AG08395 (cell line): ENCODE data around the gene USO1.
"Not testable (repeated sequence)": the region's sequence is repeated elsewhere in the genome, so short reads cannot be mapped to it uniquely, and the experiment has no call there.

Source experiments
- DNase-seq: peaks from one replicate; pipeline ENCODE4 v3.0.0; 2012; ENCODE audit warnings: mixed read lengths, low spot score

The USO1 gene, protein sequence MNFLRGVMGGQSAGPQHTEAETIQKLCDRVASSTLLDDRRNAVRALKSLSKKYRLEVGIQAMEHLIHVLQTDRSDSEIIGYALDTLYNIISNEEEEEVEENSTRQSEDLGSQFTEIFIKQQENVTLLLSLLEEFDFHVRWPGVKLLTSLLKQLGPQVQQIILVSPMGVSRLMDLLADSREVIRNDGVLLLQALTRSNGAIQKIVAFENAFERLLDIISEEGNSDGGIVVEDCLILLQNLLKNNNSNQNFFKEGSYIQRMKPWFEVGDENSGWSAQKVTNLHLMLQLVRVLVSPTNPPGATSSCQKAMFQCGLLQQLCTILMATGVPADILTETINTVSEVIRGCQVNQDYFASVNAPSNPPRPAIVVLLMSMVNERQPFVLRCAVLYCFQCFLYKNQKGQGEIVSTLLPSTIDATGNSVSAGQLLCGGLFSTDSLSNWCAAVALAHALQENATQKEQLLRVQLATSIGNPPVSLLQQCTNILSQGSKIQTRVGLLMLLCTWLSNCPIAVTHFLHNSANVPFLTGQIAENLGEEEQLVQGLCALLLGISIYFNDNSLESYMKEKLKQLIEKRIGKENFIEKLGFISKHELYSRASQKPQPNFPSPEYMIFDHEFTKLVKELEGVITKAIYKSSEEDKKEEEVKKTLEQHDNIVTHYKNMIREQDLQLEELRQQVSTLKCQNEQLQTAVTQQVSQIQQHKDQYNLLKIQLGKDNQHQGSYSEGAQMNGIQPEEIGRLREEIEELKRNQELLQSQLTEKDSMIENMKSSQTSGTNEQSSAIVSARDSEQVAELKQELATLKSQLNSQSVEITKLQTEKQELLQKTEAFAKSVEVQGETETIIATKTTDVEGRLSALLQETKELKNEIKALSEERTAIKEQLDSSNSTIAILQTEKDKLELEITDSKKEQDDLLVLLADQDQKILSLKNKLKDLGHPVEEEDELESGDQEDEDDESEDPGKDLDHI

DNA sequence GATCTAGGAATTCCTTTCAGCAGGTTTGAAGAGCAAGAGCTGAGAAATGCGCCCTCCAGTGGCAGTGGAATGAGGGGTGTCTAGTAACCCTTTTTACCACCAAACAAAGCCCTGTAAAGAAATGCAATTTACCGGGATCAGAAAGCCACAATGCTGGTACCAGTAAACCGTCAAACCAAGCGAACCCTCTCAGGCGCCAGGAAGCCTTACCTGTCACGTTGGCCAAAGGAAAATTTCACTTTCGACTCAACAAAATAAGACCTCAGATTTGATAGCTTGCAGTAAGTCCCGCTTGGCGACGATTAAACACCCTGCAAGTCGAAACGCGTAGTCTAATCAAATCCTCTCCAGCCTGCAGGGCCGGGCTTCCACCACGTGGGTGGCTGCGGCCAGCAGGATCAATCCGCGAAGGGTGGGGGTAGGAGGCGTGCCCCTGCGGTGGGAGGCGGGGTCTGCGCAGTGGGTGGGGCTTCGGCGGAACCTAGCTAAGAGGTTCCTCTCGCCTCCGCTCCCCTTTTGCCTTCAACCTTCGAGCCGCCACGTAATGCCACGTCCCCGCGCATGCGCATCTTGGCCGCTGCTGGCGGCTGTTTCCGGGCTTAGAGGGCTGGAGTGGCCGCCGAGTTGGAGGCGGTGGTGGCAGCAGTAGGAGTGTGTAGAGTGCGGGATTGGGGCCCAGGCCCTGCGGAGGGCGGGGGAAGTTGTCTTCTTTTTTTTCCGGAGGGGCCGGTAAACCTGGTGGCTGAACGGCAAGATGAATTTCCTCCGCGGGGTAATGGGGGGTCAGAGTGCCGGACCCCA, at the start of gene USO1:
USO1 (plus strand) TSS at position 512 of the 801 bp plus-strand sequence; CDS start at position 755, 243 bp downstream.
- DNase-seq, result peak; percentile 98

DNA sequence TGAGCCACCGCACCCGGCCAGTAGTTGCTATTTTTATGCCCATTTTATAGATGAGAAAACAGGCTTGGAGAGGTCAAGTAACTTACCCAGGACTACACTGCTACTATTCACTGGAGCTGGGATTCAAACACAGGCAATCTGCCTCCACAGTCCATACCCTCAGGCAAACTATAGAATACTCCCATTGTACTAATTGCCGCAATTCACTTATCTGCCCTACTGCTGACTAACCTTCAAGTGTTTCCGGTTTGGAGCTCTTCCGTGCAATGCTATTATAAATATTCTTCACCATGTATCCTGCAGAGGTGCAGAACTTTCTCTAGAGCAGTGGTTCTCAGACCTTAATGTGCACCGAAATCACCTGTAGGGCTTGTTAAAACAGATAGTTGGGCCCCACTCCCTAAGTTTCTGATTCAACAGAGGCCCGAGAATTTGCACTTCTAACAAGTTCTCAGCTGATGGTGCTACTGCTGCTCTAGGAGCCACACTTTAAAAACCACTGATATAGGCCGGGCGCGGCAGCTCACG, 49.3 kb upstream of the USO1 start:
- DNase-seq, result no peak

DNA sequence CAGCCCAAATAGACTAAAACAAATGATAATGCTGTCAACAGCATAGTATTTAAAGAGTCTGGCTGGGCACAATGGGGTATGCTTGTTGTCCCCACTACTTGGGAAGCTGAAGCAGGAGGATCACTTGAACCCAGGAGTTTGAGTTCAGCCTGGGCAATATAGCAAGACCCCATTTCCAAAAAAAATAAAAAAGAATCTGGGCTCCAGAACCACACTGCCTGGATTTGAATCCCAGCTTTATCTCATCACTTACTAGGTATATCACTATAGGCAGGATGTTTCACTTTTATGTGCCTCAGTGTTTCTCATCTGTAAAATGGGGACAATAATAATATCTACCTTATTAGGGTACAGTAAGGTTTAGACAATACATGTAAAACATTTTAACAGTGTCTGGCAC, 45.9 kb upstream of the USO1 start:
- DNase-seq, result no peak

DNA sequence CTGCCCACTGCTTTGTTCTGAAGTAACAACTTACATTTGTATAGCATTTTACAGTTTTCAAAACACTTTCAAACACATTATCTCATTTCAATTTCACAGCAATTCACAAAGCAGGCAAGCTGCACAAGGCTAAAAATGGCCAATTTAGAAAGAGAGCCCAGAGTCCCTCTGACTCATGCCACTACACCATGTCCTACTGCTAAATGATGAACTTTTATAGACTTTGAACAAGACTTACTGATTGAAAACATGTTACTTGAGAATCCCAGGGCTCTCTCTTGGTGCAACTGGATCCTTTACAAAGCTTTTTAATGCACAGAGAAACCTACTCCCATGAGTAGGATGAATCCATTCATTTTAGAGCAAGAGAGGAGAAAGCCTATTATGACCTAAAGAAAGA, 45.4 kb upstream of the USO1 start:
- DNase-seq, result no peak

DNA sequence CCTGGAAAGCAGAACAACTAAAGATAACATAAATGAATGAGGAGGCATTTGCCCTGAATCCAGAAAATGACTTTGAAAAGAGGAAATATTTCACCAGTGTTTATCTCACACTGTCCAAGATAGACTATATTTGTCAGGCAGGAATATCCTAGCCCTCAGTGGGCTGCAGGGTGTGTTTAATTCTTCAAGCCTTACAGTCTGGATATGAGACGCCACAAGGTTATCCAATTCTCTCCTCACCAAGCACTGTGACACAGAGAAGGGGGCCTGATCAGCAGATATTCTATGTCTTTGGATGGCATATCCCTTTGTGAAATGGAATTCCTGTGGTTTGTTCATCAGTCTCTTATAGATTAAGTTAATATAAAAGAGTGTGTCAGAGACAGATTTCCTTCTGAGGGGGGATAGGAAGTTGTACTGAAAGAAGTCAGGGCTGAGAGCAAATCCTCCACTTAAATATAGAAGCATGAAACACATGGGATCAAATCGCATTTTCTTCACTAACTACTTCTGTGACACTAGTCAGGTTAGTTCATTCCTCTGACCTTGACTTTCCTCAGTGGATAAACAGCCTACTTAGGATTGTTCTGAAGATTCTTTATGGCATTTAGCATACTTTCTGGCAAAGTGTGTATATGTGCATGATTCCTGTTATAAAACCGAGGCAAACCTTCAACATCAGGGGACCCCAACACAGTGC, 44.4 kb upstream of the USO1 start:
- DNase-seq, result no peak

DNA sequence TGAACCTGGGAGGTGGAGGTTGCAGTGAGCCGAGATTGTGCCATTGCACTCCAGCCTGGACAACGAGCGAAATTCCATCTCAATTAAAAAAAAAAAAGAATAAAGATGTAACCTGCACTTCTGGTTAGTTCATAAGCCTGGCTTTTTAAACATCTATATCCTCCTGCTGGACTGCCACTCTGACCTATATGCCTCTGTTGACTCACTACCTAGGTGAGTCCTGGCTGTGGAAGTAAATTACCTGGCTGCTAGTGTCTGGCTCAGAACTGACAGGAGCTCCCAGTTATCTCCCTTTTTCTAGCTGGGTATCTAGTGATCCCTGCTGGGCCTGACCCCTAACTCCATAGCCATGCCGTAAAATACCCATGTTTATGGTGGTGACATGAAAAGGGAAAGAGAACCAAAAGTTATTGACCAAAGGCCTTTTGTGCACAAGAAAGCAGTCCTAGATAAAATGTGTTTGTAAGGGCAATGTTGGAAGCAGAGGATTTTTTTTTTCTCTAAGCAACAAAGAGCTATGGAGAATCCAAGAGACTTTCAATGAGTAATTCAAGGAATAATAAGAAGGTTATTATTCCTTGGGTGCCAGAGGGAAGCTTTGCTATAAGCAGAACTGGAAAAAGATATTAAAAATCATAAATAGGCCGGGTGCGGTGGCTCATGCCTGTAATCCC, 40.8 kb upstream of the USO1 start:
- DNase-seq, result no peak

DNA sequence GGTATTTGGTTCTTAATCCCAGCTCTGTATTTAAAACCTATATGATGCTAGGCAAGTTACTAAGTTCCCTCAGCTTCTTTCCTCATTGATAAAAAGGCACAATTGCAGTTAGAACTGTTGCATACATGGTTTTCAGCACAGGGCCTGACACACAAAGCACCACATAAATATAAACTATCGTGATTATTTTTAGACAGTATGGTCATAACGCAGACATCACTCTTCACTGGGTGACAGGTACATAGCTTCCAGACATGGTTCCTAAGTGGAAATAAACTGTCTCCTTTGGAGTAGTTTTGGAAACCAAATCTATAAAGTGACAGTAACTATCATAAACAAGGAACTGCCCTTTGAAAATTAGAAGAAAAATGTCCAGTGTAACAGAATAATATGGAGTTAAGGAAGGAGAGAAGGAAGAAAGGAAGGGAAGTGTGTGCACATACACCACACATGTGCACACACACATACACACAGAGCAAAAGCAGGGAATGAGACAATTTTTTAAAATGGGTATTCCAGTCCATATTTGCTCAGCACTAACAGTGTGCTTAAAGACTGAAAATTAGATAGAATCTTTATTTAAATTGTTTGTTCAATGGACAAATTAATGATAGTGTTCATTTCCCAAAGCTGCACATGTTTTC, 38.7 kb upstream of the USO1 start:
- DNase-seq, result no peak

DNA sequence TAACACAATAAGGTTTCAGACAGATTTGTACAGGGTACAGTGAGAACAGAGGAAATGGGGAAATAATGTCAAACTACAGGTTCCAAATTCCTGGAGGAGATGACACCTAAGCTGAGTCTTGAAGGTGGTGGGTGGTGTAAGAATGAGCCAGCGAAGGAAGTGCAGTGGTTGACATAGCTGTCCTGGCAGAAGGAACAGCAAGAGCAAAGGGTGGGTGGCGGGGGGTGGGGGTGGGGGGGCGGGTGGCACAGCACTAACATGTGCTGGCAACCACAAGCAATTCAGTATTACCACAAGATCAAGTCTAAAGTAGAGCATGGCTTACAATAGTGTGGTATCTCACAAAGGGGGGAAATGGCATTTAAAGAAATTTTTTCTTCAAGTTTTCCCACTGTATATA, 38.0 kb upstream of the USO1 start:
- no peak for DNase-seq

DNA sequence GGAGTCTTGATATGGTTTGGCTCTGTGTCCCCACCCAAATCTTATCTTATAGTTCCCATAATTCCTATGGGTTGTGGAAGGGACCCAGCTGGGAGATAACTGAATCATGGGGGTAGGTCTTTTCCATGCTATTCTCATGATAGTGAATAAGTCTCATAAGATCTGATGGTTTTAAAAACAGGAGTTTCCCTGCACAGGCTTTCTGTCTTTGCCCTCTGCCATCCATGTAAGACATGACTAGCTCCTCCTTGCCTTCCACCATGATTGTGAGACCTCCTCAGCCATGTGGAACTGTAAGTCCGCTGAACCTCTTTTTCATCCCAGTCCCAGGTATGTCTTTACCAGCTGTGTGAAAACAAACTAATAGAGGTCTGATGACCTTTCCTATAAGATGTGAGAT, 37.3 kb upstream of the USO1 start:
- DNase-seq, result not testable (repeated sequence)

DNA sequence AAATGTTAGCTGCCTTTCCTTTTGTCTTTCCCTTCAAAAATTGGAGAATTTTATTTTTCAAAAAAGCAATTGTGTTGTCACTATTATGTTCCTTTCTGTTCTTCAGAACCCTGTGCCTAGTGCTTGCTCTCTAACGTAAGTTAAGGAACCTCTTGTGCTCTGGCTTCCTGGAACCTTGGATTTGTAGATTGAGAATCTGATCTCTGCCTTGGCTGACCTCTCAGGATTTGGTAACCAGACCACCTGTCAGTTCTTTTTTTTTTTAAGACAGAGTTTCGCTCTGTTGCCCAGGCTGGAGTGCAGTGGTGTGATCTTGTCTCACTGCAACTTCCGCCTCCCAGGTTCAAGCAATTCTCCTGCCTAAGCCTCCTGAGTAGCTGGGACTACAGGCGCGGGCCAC, 32.3 kb upstream of the USO1 start:
- not testable (repeated sequence) for DNase-seq

DNA sequence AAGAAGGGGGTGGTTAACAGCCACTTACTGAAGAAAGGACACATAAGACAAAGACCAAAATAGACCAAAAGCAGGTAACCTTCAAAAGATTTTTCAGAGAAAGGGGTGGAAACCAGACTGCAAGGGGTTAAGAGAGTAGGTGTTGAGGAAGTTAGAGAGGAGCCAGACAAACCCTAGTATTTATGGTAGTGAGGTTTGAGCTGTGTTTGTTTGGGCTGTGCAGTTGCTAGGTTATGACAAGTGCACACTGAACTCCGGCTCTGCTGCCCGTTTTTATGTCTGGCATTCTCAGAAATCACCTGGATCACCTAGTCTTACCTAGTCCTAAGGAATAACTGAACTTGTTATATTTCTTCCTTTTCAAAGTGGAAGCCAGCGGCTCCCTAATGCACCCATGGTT, 28.3 kb upstream of the USO1 start:
- no peak for DNase-seq

DNA sequence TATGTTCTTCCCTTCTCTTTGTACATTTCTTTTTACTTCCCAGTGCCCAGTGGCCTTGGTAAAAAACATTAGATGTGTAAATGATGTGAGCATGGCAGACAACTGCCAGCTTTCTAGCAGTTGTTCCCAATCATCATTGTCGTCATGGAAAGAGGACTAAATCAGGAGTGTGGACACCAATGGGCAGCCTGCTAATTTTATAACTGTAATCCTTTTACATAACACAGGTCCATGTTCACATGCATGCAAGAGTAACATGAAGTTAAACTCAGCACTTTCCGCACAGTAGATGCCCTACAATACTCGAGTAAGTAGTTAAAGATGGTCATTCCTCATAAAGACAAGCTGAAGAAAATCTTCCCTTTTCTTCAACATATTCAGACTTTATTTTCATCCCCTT, 27.8 kb upstream of the USO1 start:
- no peak for DNase-seq

DNA sequence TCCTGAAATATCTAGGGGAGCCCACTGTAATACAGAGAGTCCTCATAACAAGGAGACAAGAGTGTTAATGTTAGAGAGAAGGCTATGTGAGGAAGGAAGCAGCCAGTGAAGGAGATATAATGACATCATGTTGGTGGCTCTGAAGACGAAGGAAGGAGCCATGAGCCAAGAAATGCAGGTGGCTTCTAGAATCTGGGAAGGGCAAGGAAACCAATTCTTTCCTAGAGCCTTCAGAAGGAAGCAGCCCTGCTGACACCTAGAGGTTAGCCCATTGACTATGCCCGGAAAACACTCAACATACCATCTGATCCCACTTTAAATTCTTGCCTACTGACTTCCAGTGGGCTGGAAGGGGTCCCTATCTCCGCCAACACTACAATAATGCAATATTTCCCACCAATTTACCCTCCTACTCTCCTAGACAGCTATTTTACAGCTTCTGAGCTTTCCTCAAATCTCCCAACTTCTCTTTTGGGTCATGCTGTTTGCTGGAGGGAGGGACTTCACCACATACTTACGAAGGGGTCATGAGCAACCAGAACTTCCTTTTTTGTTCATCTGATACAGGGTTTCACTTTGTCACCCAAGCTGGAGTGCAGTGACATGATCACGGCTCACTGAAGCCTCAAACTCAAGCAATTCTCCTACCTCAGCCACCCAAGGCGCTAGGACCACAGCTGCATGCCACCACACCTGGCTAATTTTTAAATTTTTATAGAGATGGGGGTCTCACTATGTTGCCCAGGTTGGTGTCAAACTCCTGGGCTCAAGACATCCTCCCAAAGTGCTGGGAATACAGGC, 26.0 kb upstream of the USO1 start:
- DNase-seq, result no peak

DNA sequence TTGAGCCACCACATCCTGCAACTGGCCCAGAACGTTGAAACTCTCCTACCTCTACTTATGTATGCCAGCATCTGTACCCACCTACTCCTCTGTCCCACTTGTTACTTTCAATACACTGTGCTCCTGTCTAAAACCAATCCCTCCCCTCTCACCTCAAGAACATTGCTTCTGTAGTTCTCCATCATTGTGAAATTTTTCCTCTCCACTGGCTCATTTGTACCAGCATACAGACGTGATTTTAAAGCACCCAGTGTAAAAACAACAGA, 25.5 kb upstream of the USO1 start:
- no peak for DNase-seq

DNA sequence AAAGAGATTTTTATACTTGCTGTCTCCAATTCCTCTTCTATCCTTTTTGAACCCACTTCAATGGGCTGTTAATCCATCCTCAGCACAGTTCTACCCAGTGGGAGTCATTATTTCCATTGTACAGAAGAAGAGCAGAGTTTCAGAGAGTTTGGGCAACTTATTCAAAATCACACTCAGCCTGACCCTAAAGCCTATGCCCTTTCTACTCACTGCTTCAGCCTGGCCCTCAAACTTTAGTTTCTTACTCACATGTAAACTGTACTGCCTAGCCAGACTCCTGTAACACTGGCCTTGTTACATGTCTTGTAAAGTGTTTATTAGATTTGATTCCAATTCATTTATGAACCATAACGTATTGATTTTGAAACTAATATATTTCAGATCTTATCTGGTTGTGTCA, 25.1 kb upstream of the USO1 start:
- DNase-seq, result no peak

DNA sequence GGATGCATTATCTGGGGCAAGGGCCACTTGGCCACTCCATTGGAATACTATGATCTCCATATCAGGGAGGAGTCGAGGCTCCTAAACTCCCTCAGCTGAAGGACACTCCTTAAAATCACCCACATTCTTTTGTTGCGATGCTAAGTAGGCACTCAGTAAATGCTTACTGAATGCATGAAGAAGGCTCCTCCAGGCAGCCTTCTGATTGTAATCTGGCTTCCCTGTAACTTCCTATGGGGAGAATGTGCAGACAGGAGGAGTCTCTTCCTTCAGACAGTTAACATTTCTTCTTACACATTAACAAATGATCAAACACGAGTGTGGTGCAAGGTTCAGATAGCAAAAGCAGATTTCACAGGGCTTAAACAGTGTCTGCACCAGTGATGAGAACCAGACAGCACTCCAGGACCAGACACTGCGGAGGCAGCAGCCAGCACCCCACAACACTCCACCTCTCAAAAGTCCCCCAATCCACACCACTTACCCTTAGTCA, 21.4 kb upstream of the USO1 start:
- no peak for DNase-seq

DNA sequence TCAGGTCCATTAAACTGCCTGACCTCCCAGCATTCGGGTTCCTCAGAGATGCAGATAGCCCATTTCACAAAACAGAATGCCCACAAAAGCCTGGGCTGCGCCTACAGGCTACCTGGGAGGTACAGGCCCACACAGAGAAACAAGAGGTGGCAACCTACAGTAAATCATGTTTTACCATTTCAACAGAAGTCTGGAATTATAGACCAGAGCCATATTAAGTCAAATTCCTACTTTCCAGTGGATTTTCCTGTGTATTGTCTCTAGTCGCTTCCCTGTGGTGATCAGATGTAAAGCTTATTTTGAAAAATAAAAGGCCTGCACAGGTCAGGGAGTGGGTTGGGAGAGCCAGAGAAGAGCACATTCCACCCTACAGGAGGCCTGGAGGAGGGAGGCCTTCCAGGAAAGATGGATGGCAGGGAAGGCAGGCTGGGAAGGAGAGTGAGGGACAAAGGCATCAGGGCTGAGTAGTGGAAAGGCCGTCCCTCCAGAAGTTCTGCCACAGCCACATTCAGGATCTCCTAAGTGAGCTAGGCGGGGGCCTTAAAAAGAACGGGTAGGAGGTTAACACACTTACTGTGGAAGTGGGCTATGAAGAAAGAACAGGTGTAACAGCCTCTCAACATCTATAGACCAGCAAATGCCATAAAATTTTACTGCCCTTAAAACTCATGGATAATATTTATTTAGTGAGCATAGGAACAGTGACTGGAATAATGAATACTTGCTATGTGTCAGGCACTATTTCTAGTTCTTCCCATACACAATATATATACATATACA, 19.0 kb upstream of the USO1 start:
- no peak for DNase-seq

DNA sequence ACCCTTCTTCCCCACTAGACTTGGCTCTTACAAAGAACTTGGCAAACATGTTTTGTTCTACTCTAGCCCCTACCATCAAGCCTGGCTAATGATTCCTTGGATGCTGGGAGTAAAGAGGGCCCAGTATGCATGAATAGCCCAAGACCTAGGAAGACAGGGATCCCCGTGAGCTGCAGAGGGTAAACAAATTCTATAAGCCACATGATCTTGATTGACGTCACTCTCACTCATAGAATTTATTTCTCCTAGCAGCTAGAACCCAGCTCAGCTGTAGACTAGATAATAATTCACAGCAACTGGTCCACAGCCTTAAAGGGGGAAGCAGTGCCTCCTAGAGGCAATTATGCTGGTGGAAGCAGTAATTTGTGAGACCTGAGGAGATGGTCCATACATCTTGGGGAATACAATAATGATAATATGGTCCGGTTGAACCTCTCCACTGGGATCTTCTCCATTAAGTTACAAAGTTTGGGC, 16.1 kb upstream of the USO1 start:
- no peak for DNase-seq

DNA sequence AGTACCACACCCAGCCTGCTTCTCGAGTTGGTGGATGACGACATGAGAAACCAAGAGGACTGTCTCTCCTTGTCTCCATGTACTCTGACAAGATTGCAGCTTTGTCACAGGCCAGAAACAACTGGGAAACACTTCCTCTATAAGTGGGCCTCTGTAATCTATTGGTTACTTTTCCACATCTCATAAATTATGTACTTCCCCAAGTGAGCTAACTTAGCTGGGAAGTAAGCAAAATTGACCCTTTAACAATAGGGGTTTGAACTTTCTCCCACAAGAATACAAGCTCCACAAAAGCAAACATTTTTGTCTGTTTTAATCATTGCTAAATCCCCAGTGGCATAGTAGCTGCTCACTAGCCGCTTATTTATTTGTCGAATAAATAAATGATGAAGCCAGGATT, 14.1 kb upstream of the USO1 start:
- no peak for DNase-seq
